Liver (tissue), 9 donors: ENCODE measurements around the gene SRSF10. TPM values are rescaled to one million over a fixed set of nuclear protein-coding genes. Genes with fewer than 3 reads are reported as not detected.

Experiments
- DNase-seq: peaks from one replicate; pipeline ENCODE4 v3.0.0-alpha.2; 2017; ENCODE audit warnings: low spot score
- H3K27ac ChIP-seq, 2 donors: one replicate each; pipeline ENCODE4 v1.7.0; 2013; ENCODE audit warnings: inconsistent platforms in 2 of 2, low read length in 2 of 2, control low read depth in 1 of 2, low read depth in 1 of 2, mild to moderate bottlenecking in 1 of 2
- H3K27me3 ChIP-seq, 4 donors: one replicate each; pipeline versions ENCODE4 v1.6.1 to v1.7.0; 2013; ENCODE audit warnings: low read length in 3 of 4, inconsistent platforms in 1 of 4, mild to moderate bottlenecking in 1 of 4, moderate library complexity in 1 of 4; ENCODE audit not compliant: control insufficient read depth in 4 of 4, insufficient read depth in 4 of 4
- H3K36me3 ChIP-seq, 4 donors: one replicate each; pipeline versions ENCODE4 v1.6.1 to v1.7.0; 2013; ENCODE audit warnings: low read length in 3 of 4, mild to moderate bottlenecking in 3 of 4, low read depth in 1 of 4, moderate library complexity in 1 of 4; ENCODE audit not compliant: control insufficient read depth in 4 of 4, insufficient read depth in 3 of 4
- H3K4me1 ChIP-seq, 4 donors: one replicate each; pipeline versions ENCODE4 v1.6.1 to v1.7.0; 2013; ENCODE audit warnings: low read length in 3 of 4, mild to moderate bottlenecking in 3 of 4, moderate library complexity in 1 of 4; ENCODE audit not compliant: control insufficient read depth in 4 of 4, insufficient read depth in 4 of 4
- H3K4me3 ChIP-seq, 3 donors: one replicate each; pipeline versions ENCODE4 v1.6.1 to v1.7.0; 2013; ENCODE audit warnings: low read length in 3 of 3, control low read depth in 1 of 3, low read depth in 1 of 3, mild to moderate bottlenecking in 1 of 3
- H3K9ac ChIP-seq, 2 donors: one replicate each; pipeline ENCODE4 v1.7.0; 2013; ENCODE audit warnings: low read length in 2 of 2, mild to moderate bottlenecking in 2 of 2, moderate library complexity in 2 of 2, control low read depth in 1 of 2, low read depth in 1 of 2
- H3K9me3 ChIP-seq, 4 donors: one replicate each; pipeline versions ENCODE4 v1.6.1 to v1.7.0; 2013; ENCODE audit warnings: low read length in 3 of 4; ENCODE audit not compliant: control insufficient read depth in 4 of 4
- ATF3 ChIP-seq: IDR thresholded peaks from 2 replicates; pipeline ENCODE4 v1.6.1; 2016; ENCODE audit warnings: antibody characterized with exemption
- EGR1 ChIP-seq, 2 donors: IDR thresholded peaks; 2 replicates each; pipeline ENCODE4 v1.6.1; 2016 to 2018; ENCODE audit warnings: antibody characterized with exemption in 2 of 2, low read depth in 2 of 2
- FOXA1 ChIP-seq: IDR thresholded peaks from 2 replicates; pipeline ENCODE4 v1.6.1; 2016; ENCODE audit warnings: antibody characterized with exemption
- FOXA2 ChIP-seq: IDR thresholded peaks from 2 replicates; pipeline ENCODE4 v1.6.1; 2016; ENCODE audit warnings: antibody characterized with exemption
- GABPA ChIP-seq, 2 donors: IDR thresholded peaks in 1 of 2; conservative IDR thresholded peaks in 1 of 2; 2 replicates each; pipeline ENCODE4 v1.6.1; 2016; ENCODE audit warnings: antibody characterized with exemption in 2 of 2, mild to moderate bottlenecking in 1 of 2, moderate library complexity in 1 of 2
- HNF4A ChIP-seq, 2 donors: conservative IDR thresholded peaks; 2 replicates each; pipeline ENCODE4 v1.6.1; 2016; ENCODE audit warnings: antibody characterized with exemption in 2 of 2, mild to moderate bottlenecking in 2 of 2
- JUND ChIP-seq, 2 donors: IDR thresholded peaks; 2 replicates each; pipeline ENCODE4 v1.6.1; 2016; ENCODE audit warnings: antibody characterized with exemption in 2 of 2
- MAX ChIP-seq: IDR thresholded peaks from 2 replicates; pipeline ENCODE4 v1.6.1; 2016; ENCODE audit warnings: antibody characterized with exemption
- NR2F2 ChIP-seq: IDR thresholded peaks from 2 replicates; pipeline ENCODE4 v1.6.1; 2016; ENCODE audit warnings: antibody characterized with exemption
- RAD21 ChIP-seq, 2 donors: IDR thresholded peaks; 2 replicates each; pipeline ENCODE4 v1.6.1; 2016; ENCODE audit warnings: antibody characterized with exemption in 2 of 2, mild to moderate bottlenecking in 2 of 2
- REST ChIP-seq: IDR thresholded peaks from 2 replicates; pipeline ENCODE4 v1.6.1; 2016; ENCODE audit warnings: antibody characterized with exemption, mild to moderate bottlenecking
- RXRA ChIP-seq, 2 donors: IDR thresholded peaks; 2 replicates each; pipeline ENCODE4 v1.6.1; 2017 to 2018; ENCODE audit warnings: antibody characterized with exemption in 2 of 2, mild to moderate bottlenecking in 1 of 2
- SP1 ChIP-seq: IDR thresholded peaks from 2 replicates; pipeline ENCODE4 v1.6.1; 2018; ENCODE audit warnings: antibody characterized with exemption, mild to moderate bottlenecking
- YY1 ChIP-seq: IDR thresholded peaks from 2 replicates; pipeline ENCODE4 v1.6.1; 2016; ENCODE audit warnings: antibody characterized with exemption, mild to moderate bottlenecking
- ZBTB33 ChIP-seq: IDR thresholded peaks from 2 replicates; pipeline ENCODE4 v1.6.1; 2016; ENCODE audit warnings: antibody characterized with exemption
- WGBS: extraction: QIAGEN DNeasy Blood & Tissue Kit; methylation state at CpG from one replicate; pipeline ENCODE4 v1.1.7; 2013; 5-methylcytosine and 5-hydroxymethylcytosine counted together
- polyA plus RNA-seq, 2 donors: library from polyadenylated mRNA; stranded (reverse) in 1 of 2; unstranded in 1 of 2; fragments of 200-250 nt in 1 of 2; fragments of >200 nt in 1 of 2; fragmentation: Nextera tagmentation in 1 of 2; extraction: Ambion mirVana in 1 of 2; gene quantifications; one replicate each; pipeline versions ENCODE4 v1.2.1 to v1.2.3, GENCODE V29; 2013 to 2015
- total RNA-seq, 2 donors: library from RNA; depleted of rRNA; stranded (reverse); fragments of >200 nt; gene quantifications; one replicate each; pipeline ENCODE4 v1.2.3, GENCODE V29; 2014
- donor health status: healthy.
- donor health status: healthy.
- donor health status: healthy.
- donor health status: healthy.
- donor health status: healthy.

SRSF10 gene
- total and polyA plus RNA-seq, 4 donors, result 29.9 to 77.5 (median 63.8) TPM

GRCh38 chr1:24020470-24020869 lies 40.3 kb upstream of the SRSF10 start:
- WGBS, result 95% methylated on average over 3 of the region's 3 CpGs
- peaks cover 9 to 23% (median 19%) of the 10 kb centered on the region in 4 donors for H3K4me1 ChIP-seq

GRCh38 chr1:24020025-24020424 lies 39.9 kb upstream of the SRSF10 start:
- no peaks in the 10 kb centered on the region for H3K36me3 ChIP-seq
- peak overlapping the region in 1 of 2 donors; percentile 41 for H3K27ac ChIP-seq
- TF ChIP-seq RAD21 (IDR thresholded peaks at IDR 0.05), result no peak
- no peak for TF ChIP-seq ZBTB33
- H3K4me3 ChIP-seq, result no peak overlapping the region
- no peak for DNase-seq
- WGBS, result 86% methylated on average over 5 of the region's 5 CpGs
- no peak overlapping the region for H3K9ac ChIP-seq
- no peaks in the 10 kb centered on the region for H3K9me3 ChIP-seq
- H3K27me3 ChIP-seq, result no peaks in the 10 kb centered on the region
- peaks cover 9 to 23% (median 19%) of the 10 kb centered on the region in 4 donors for H3K4me1 ChIP-seq

More at GRCh38 chr1:24020470-24020869, 40.3 kb upstream of the SRSF10 start:
- H3K9me3 ChIP-seq, result no peaks in the 10 kb centered on the region
- no peaks in the 10 kb centered on the region for H3K36me3 ChIP-seq
- H3K27ac ChIP-seq, result peak overlapping the region in 1 of 2 donors; percentile 41
- TF ChIP-seq YY1 (no peak), NR2F2 (no peak), SP1 (no peak)
- no peak overlapping the region for H3K9ac ChIP-seq
- no peaks in the 10 kb centered on the region for H3K27me3 ChIP-seq
- no peak overlapping the region for H3K4me3 ChIP-seq
- DNase-seq, result no peak

- Histone ChIP-seq H3K4me3 (no peak overlapping the region), H3K4me1 (peaks cover 9 to 23% (median 19%) of the 10 kb centered on the region in 4 donors), H3K9me3 (no peaks in the 10 kb centered on the region), H3K36me3 (no peaks in the 10 kb centered on the region), H3K27ac (peak overlapping the region; percentile 2 to 42), H3K9ac (no peak overlapping the region), H3K27me3 (no peaks in the 10 kb centered on the region)
- peak; percentile 63 for DNase-seq
- 65% methylated on average over 20 of the region's 20 CpGs for WGBS
- TF ChIP-seq MAX (no peak), GABPA (IDR thresholded peaks at IDR 0.05 in 1 of 2, conservative IDR thresholded peaks at IDR 0.05 in 1 of 2) (no peak), NR2F2 (peak; percentile 44), RAD21 (IDR thresholded peaks at IDR 0.05) (peak; percentile 26 to 43), FOXA1 (peak; percentile 34), FOXA2 (peak; percentile 32), REST (peak; percentile 32), SP1 (peak; percentile 84), JUND (IDR thresholded peaks at IDR 0.05) (peak in 1 of 2 donors; percentile 21), RXRA (IDR thresholded peaks at IDR 0.05) (peak in 1 of 2 donors; percentile 66), EGR1 (IDR thresholded peaks at IDR 0.05; ENCODE audit: low read depth in 2 of 2) (no peak), HNF4A (conservative IDR thresholded peaks at IDR 0.05) (peak; percentile 42 to 48), ATF3 (peak; percentile 18)
Observed at GRCh38 chr1:24018611-24019580, 38.8 kb upstream of the SRSF10 start.
